ENCODE measurements around the gene PRMT5.

GRCh38 chr14:22898302-22899090 lies 30.7 kb downstream of the PRMT5 start:
- peak in 1 of 3 donors; percentile 19 for TF ChIP-seq POLR2AphosphoS5 (IDR thresholded peaks at IDR 0.05)
- TF ChIP-seq CTCF (IDR thresholded peaks at IDR 0.05), result no peak
- TF ChIP-seq POLR2A (IDR thresholded peaks at IDR 0.05), result no peak

Data from transverse colon (tissue), 4 donors.